ENCODE results near the gene VSIG10L2.

Gene VSIG10L2

GRCh38 chr11:125929445-125930075 is 16.3 kb upstream of the VSIG10L2 start:
- peak in 7 of 51 donors; percentile 6 to 37 (median 18) for DNase-seq

GRCh38 chr11:125930076-125930450 is 15.8 kb upstream of the VSIG10L2 start:
- DNase-seq, result no peak

GRCh38 chr11:125931116-125931515 is 14.7 kb upstream of the VSIG10L2 start:
- no peak for DNase-seq

GRCh38 chr11:125931668-125932067 is 14.2 kb upstream of the VSIG10L2 start:
- no peak for DNase-seq

GRCh38 chr11:125932301-125932700 is 13.5 kb upstream of the VSIG10L2 start:
- no peak for DNase-seq

DNA sequence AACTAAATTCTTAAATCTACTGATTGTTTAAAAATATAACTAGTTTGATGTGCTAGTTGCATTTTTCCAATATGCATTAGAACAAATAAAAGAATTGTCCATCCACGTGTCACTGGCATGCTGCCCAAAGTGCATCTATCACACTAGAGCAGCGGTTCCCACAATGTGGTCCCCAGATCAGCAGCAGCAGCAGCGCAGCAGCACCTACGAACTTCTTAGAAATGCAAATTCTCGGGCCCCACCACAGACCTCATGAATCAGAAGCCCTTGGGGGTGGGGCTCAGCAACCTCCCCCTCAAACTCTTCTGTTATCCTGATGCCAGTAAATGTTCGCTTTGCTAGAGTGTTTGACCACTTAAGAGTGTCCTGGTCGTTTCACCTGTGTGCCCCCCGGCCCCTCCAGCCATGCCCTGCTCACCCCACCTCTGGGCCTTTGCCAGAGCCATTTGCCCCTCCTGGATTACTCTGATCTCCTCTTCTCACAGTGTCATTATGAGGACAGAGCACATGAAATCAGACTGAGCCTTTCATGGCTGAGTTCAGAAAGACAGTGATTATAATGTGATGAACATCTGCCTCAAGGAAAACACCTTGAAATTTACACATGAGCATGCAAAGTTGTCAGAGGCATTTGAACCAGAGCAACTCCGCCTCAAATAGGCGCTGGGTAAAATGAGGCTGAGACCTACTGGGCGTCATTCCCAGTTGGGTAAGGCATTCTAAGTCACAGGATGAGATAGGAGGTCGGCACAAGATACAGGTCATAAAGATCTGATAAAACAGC is 12.6 kb upstream of the VSIG10L2 start:
- DNase-seq, result no peak

DNA sequence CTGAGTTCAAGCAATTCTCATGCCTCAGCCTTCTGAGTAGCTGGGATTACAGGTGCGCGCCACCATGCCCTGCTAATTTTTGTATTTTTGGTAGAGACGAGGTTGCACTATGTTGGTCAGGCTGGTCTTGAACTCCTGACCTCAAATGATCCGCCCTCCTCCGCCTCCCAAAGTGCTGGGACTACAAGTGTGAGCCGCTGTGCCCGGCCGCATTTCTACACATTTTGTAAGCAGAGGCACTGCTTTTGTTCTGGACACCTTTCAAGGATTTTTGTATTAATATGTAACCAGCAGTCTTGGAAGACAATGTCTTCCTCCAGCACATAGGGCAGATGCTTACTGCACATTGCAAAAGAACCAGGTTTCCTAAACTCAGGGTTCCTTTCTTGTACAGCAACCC is 11.4 kb upstream of the VSIG10L2 start:
- no peak for DNase-seq

- DNase-seq, result no peak
Observed at GRCh38 chr11:125935056-125935455, 10.8 kb upstream of the VSIG10L2 start.

DNA sequence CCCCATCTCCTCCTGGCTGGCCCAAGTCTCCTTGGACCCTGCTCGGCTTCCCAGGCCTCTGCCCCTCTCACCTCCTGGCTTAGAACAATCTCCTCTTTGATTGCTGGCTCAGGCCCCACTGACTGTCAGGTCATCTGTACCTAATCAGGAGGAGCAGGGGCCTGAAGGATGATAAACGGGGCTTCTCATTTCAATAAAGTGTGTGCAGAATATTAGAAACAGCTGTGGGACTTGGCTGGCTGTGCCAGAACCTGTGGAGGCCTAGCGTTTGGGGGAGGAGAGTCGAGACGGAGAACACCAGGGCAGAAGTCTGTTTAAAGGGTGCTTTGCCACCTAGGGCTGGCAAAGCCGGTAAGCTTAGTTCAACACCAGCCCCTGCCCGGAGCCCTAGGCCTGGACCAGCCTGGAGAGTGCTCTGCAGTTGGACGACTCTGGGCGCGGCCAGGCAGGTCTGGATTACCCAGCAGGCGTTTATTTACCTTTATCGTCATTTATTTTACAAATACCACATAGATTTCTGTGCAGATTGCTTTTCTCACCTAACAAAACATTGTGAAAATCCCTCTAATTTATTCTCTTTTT is 10.1 kb upstream of the VSIG10L2 start:
- DNase-seq, result no peak

- no peak for DNase-seq
Observed at GRCh38 chr11:125938418-125938817, 7.4 kb upstream of the VSIG10L2 start.

- peak in 3 of 51 donors; percentile 3 to 33 (median 9) for DNase-seq
Observed at GRCh38 chr11:125939081-125939521, 6.7 kb upstream of the VSIG10L2 start.

GRCh38 chr11:125940145-125940544 is 5.7 kb upstream of the VSIG10L2 start:
- no peak for DNase-seq

DNA sequence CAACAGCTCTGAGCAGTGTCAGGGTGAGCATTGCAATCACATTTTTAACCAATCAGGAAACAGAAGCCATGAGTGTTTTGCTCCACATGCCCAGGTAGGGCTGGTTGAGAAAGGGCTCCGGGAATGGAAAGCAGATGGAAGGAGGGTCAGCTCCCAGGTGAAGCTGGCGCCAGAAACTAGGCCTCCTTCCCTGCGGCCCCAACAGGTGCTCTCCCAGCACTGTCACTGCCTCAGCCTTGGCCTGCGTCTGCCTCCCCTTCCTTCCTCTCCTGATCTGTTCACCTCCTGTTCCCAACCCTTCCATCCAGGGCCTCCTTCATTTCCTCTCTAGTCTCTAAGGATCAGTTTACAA is 4.6 kb upstream of the VSIG10L2 start:
- DNase-seq, result no peak

DNA sequence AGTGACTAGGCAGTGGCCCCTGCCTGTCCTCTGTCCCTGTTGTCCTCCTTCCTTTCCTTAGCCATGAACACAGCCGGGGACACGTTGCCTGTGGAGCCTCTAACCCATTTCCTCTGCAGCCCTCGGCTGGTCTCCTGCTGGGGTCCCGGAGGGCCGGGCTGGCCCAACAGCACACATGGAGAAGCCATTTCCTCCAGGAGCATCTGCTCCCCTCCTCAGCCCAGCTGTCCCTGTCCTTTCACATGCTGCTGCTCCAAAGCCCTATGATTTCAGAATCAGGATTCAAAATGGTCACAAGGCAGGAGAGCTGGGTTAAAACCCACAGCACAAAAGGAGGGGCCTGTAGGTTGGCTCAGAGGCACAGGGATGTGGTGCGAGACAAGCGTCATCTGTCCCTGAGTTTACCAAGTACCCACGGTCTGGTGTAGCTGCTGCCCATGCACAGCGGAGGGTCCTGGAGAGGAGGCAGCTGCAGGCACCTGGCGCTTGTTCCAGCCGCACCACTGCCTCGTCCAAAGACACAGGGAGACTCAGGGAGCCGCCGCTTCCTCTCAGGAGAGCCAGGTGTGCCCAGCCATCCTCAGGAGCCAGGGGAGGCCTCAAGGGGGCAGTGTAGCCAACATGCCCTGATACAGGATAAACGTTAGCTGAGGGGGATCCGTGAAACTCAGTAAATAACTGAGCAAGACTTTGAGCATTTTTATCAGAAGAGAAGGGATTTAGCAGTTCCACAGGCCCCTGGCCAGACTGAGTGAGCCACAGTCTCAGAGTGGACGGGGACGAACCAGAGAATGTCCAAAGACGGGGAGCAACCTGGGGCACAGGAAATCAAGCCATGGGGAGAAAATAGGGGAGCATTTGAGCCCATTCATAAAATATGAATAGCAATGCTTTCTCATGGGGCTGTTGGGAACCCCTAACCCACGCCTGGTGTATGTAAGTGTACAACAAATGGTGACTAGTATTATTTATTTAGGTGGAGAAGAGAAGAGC is 3.9 kb upstream of the VSIG10L2 start:
- peak in 16 of 51 donors; percentile 7 to 55 (median 14) for DNase-seq

- no peak for DNase-seq
Observed at GRCh38 chr11:125942771-125943428, 2.9 kb upstream of the VSIG10L2 start.

DNA sequence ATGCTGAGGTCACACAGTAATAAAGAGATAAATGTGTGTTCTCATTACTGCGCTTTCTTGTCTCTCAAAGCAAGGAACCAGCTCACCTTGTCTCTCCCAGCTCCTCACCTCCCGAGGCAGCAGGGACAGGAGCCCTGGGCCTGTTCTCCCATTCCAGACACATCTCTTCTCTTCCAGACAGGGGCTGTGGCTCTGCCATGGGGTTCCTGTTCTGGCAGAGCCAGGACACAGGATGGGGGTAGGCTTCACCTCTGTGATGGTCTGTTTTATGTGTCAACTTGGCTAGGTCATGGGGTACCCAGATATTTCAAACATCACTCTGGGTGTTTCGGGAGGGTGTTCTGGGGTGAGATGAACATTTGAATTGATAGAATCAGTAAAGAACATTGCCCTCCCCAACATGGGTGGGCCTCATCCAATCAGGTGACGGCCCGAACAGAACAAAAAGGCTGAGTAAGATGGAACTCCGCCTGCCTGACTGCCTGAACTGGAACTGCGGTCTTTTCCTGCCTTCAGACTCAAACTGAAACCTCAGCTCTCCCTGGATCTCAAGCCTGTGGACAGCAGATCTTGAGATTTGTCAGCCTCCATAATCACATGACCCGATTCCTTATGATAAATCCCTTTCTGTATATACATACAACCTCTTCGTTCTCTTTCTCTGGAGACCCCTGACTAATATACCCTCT is 2.0 kb upstream of the VSIG10L2 start:
- DNase-seq, result no peak

DNA sequence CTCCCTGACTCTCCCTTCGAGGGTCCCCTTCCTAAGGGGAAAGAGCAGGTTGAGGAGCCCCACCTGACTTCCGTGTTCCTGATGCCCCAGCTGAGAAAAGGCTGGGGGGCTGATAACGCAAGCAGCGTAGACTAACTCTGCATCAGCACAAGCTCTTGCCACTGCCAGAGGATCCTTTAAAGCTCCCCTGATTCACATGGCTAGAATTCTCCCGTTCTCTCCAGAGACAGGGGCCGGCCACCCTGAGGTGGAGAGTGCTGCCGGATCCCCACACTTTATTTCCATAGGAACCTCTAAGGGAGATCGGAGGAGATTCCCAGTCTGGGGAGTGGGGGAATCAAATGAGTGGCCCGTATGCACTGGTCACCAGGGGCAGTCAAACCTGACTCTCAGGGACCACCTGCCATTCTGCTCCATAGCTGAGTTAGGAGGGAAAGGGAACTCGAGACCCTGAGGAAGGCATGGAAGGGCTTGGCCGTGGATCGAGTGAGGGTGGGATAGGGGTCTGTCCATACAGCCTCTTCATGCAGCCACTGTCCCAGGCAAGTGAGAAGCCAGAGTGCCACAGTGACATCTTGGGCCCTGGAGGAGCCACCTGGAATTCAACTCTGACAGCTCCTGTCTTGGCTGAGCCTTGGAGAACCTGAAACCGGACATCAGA is 1.4 kb upstream of the VSIG10L2 start:
- no peak for DNase-seq

GRCh38 chr11:125945011-125945796 is 640 bp upstream of the VSIG10L2 start:
- DNase-seq, result no peak

Measured in hypothalamus (tissue), 51 donors.